HEK293 (cell line): ENCODE results near the gene CCNT1.

Experiments
- CTCF ChIA-PET: fragments of 350-600 bp; formaldehyde crosslinking; extraction: SDS; loops from one replicate; lab custom pipeline; 2021; ENCODE audit warnings: antibody characterized with exemption; lab: Yijun Ruan, JAX
- POLR2A ChIA-PET: fragments of 300-600 bp; formaldehyde crosslinking; extraction: SDS; loops from one replicate; lab custom pipeline; 2020; ENCODE audit warnings: antibody characterized with exemption, inconsistent platforms; lab: Yijun Ruan, JAX
- H3K27ac ChIP-seq: fragments of 200-500 bp; sonication (Bioruptor generic); 2 replicates; pipeline ENCODE4 v1.5.1; 2014; ENCODE audit warnings: low read depth, low read length, control low read depth, inconsistent platforms; ENCODE audit errors: extremely low read depth
- H3K36me3 ChIP-seq, 2 experiments: fragments of 200-500 bp in 1 of 2; sonication (Bioruptor generic) in 1 of 2; 1 replicate in 1 of 2; 2 replicates in 1 of 2; pipeline ENCODE4 v1.5.1; 2014 to 2017; ENCODE audit warnings: inconsistent platforms in 2 of 2, low read length in 2 of 2; ENCODE audit not compliant: control insufficient read depth in 2 of 2, insufficient read depth in 1 of 2
- H3K4me1 ChIP-seq: fragments of 200-500 bp; sonication (Bioruptor generic); 2 replicates; pipeline ENCODE4 v1.5.1; 2014; ENCODE audit warnings: mild to moderate bottlenecking, low read length, inconsistent platforms; ENCODE audit not compliant: control insufficient read depth, insufficient read depth
- H3K4me3 ChIP-seq: 2 replicates; pipeline ENCODE4 v1.5.1; 2011; ENCODE audit warnings: low read depth, mild to moderate bottlenecking, control low read depth, low read length, moderate library complexity
- H3K9me3 ChIP-seq: fragments of 200-500 bp; sonication (Bioruptor generic); 2 replicates; pipeline ENCODE4 v1.5.1; 2014; ENCODE audit warnings: low read depth, low read length, inconsistent platforms; ENCODE audit not compliant: control insufficient read depth, insufficient read depth
- ATF2 ChIP-seq: fragments of 450-650 bp; formaldehyde crosslinking; IDR thresholded peaks from 2 replicates; pipeline ENCODE4 v1.5.1; 2016; ENCODE audit warnings: missing biosample characterization, missing genetic modification characterization, low read depth
- PRDM10 ChIP-seq: fragments of 450-650 bp; formaldehyde crosslinking; IDR thresholded peaks from 2 replicates; pipeline ENCODE4 v1.5.1; 2016; ENCODE audit warnings: missing biosample characterization, missing genetic modification characterization
- ZBTB1 ChIP-seq: fragments of 450-650 bp; formaldehyde crosslinking; IDR thresholded peaks from 2 replicates; pipeline ENCODE4 v1.5.1; 2016; ENCODE audit warnings: missing biosample characterization, missing genetic modification characterization
- ZBTB10 ChIP-seq: fragments of 450-650 bp; formaldehyde crosslinking; IDR thresholded peaks from 2 replicates; pipeline ENCODE4 v1.5.1; 2016; ENCODE audit warnings: missing biosample characterization, missing genetic modification characterization
- ZBTB6 ChIP-seq: fragments of 450-650 bp; formaldehyde crosslinking; IDR thresholded peaks from 2 replicates; pipeline ENCODE4 v1.5.1; 2017; ENCODE audit warnings: missing biosample characterization, missing genetic modification characterization
- ZNF362 ChIP-seq: fragments of 450-650 bp; formaldehyde crosslinking; IDR thresholded peaks from 2 replicates; pipeline ENCODE4 v1.5.1; 2016; ENCODE audit warnings: missing biosample characterization, missing genetic modification characterization
- ZNF366 ChIP-seq: fragments of 450-650 bp; formaldehyde crosslinking; conservative IDR thresholded peaks from 2 replicates; pipeline ENCODE4 v1.5.1; 2016; ENCODE audit warnings: missing biosample characterization, missing genetic modification characterization
- ZNF513 ChIP-seq: fragments of 450-650 bp; IDR thresholded peaks from 2 replicates; pipeline ENCODE4 v1.5.1; 2018; ENCODE audit warnings: missing biosample characterization, missing genetic modification characterization
- ZSCAN18 ChIP-seq: fragments of 450-650 bp; formaldehyde crosslinking; IDR thresholded peaks from 2 replicates; pipeline ENCODE4 v1.5.1; 2016; ENCODE audit warnings: missing biosample characterization, missing genetic modification characterization

CCNT1 gene

GRCh38 chr12:48744251-48745008, 27.9 kb upstream of the CCNT1 start:
- Histone ChIP-seq H3K27ac (no peak overlapping the region), H3K9me3 (no peaks in the 10 kb centered on the region), H3K36me3 (no peaks in the 10 kb centered on the region), H3K4me1 (no peaks in the 10 kb centered on the region), H3K4me3 (no peak overlapping the region)
- TF ChIP-seq ZNF513, result peak; percentile 64; the same call in 1 of the 2 replicates
- 0 out of 2 replicates have a peak, but pooled peaks have one; percentile 1 for TF ChIP-seq ZNF362
- peak; percentile 61 for TF ChIP-seq PRDM10
- TF ChIP-seq ZBTB10, result no peak
- POLR2A ChIA-PET, result interaction anchor here (0.6 kb wide), 1 partner anchor 38 kb away, joined by 8 read pairs; no protein-coding TSS in a partner anchor
- CTCF ChIA-PET, result interaction anchor here (0.6 to 1.6 kb wide), 3 partner anchors 8 to 51 kb away, joined by 3 to 5 read pairs (median 3); no protein-coding TSS in a partner anchor

GRCh38 chr12:48739618-48740269, 23.2 kb upstream of the CCNT1 start:
- Histone ChIP-seq H3K4me1 (no peaks in the 10 kb centered on the region), H3K9me3 (no peaks in the 10 kb centered on the region), H3K27ac (no peak overlapping the region), H3K4me3 (no peak overlapping the region), H3K36me3 (no peaks in the 10 kb centered on the region)
- CTCF ChIA-PET, result interaction anchor here (0.9 to 1.1 kb wide), 3 partner anchors 12 to 248 kb away, joined by 3 to 4 read pairs (median 3); no protein-coding TSS in a partner anchor
- TF ChIP-seq ZSCAN18, result no peak
- peak; percentile 84 for TF ChIP-seq ATF2
- no peak for TF ChIP-seq ZBTB6 (tag by site-specific recombination)
- no peak for TF ChIP-seq ZBTB1 (tag by site-specific recombination)
- 0 out of 2 replicates have a peak, but pooled peaks have one; percentile 37 for TF ChIP-seq ZNF513
- no peak for TF ChIP-seq ZNF366 (tag by site-specific recombination)
- POLR2A ChIA-PET, result interaction anchor here (0.6 to 0.7 kb wide), 3 partner anchors 23 to 553 kb away, joined by 3 read pairs; partner anchors contain the start of gene CCNT1
